Measurements from ENCODE around the gene TAS2R4.

- TF ChIP-seq EZH2 (IDR thresholded peaks at IDR 0.05; ENCODE audit: borderline replicate concordance, low read length) (no peak), CTCF (conservative IDR thresholded peaks at IDR 0.05 in 1 of 2, IDR thresholded peaks at IDR 0.05 in 1 of 2; ENCODE audit: extremely low read depth in 1 of 2, insufficient read depth in 1 of 2, low read depth in 1 of 2, low read length in 2 of 2) (peak; percentile 75 to 86)
Measured at GRCh38 chr7:141737836-141738591, 38.5 kb upstream of the TAS2R4 start, which contains the start of gene SSBP1.

All from mammary epithelial cell (primary cell).